Forelimb muscle (tissue), 1 donor: ENCODE data around the gene ZNF792. TPM values are rescaled to one million over a fixed set of nuclear protein-coding genes. Genes with fewer than 3 reads are reported as not detected.
"Not testable (repeated sequence)": the region's sequence is repeated elsewhere in the genome, so short reads cannot be mapped to it uniquely, and the experiment has no call there.

Experiments used
- DNase-seq: peaks from one replicate; pipeline ENCODE4 v3.0.0-alpha.2; 2013; ENCODE audit warnings: low read depth
- polyA plus RNA-seq: library from polyadenylated mRNA; unstranded; fragments of 120-200 nt; gene quantifications from one replicate; pipeline ENCODE4 v1.2.1, GENCODE V29; 2013; ENCODE audit not compliant: insufficient read length

ZNF792 gene
- polyA plus RNA-seq, result 2.0 TPM

DNA sequence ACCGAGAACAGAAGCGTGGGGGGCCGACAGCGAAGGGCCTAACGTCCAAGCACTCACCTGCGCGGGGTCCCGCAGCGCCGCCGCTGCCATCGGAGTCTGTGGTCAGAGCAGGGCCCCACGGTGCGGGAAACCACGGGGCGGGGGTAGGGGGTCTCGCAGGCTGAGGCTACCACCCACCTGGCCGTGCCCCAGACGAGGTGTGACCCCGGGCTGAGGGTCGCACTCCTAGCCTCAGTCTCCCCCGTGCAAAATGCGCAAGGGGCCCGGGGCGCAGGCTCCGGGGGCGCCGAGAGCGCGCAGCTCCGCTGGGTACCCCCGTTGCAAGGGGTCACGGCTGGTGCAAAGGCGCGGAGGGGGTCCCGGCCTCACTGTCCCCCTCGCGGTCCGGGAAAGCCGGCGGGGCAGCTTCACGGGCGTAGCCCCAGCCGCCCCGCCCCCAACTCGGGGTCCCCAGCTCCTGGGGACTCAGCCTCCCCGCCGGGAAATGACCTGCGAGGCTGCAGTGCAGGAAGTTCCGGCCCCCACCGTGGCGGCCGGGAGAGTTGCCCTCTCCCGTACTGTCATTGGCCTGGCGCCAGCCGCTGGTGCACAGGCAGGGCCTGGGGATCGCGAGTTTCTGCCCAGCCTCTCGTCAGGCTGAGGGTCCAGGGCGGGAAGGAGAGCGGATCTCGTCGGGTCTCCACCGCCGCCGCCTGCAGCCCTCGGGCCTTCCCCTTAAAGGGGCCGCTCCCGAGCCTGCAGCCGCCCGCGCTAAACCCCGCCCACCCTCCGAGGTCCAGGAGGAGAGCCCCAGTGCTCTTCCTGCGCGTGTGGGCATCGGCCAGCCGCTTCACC lies at the start of gene ZNF792:
Gene ZNF792, minus strand, starts transcription at position 657 of the 834 bp plus-strand sequence. Its CDS starts 567 bp downstream, at position 90.
- no peak for DNase-seq

DNA sequence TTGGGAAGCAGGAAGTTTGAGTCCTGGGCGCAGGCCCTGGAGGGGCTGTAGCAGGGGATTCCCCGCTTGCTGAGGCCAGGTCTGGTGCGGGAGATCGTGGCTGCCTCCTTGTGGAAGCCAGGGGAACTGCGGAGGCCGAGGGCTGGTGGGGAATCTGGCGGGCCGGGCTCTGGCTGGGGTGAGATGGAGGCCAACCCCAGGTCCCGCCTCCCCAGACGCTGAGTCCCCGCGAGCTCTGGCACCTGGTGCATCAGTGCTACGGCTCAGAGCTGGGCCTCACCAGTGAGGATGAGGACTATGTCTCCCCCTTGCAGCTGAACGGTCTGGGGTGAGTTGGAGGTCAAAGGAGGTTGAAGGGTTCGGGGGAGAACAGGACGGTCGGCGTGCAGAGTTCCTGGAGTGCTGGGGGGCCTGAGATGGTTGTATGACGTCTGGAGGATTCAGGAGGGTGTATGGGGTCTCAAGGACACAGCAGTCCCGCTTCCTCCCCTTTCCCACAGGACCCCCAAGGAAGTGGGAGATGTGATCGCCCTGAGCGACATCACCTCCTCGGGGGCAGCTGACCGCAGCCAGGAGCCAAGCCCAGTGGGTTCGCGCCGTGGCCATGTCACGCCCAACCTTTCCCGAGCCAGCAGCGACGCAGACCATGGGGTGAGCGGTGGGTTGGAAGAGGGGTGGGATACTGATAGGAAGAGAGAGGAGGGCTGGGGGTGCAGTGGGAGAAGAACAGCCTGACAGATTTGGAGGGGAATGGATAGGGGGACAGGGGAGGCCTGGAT lies 49.2 kb upstream of the ZNF792 start:
- no peak for DNase-seq

DNA sequence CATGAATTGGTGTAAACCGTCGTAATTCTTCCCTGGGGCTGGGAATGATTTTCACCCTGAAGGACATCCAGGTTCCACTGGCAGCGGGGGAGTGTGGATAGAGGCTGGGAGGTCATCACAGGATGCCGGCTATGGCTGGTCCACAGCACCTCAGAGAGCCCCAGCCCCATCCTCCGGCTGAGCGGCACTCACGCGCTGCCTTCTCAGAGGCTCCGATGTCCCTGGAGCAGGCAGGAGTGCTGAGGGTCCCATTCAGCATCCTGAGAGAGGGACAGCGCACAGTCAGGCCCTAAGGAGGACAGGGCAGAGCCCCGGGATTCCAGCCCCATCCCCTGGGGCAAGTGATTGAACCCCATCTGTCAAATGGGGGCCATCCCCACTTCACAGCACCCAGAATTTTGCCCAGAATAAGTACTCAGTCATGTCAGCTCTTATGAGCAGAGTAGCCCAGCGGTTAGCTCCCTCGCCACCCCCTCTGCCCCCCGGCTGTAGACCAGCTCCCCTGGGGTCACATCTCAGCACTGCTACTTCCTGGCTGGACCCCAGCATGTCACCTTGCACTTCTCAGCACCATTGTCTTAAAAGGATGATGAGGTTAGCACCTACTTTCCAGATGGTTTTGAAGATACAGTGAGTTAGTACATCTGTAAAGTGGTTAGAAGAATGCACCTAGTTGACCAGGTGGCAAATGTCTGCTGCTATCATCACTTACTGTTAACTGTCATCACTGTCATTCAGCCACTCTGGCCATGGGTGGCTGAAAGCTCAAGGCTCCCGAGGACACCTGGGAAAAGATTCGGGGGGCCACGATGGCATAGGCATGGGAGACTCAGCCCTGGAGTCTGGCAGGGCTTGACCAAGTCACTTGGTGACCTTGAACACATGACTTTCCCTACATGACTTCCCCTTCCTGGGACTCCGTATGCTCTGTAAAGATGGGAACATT lies 48.0 kb upstream of the ZNF792 start:
- no peak for DNase-seq

DNA sequence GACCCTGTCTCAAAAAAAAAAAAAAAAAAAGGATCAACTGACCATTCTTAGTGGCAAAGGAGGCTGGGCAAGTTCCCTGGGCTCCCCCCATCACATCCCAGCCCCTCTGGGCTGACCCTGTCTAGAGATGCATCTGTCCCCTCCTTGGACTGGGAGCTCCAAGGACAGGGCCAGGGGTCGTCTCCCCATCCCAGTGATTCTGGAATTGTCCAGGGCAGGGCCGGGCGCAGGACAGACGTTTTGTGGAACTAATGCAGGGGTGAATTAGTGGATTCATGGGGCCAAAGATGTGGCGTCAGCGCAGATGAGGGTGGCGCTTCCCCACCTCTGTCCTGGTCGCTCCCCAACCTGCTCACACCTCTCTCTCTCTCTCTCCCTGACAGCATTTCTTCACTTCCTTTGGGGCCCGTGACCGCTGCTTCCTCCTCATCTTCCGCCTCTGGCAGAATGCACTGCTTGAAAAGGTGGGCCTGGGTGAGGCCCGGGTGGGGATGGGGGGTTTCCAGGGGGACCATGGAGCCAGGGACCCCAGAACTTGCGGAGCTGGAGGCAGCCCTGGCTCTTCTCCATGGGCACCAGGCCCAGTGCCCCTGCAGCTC lies 47.2 kb upstream of the ZNF792 start:
- DNase-seq, result no peak

DNA sequence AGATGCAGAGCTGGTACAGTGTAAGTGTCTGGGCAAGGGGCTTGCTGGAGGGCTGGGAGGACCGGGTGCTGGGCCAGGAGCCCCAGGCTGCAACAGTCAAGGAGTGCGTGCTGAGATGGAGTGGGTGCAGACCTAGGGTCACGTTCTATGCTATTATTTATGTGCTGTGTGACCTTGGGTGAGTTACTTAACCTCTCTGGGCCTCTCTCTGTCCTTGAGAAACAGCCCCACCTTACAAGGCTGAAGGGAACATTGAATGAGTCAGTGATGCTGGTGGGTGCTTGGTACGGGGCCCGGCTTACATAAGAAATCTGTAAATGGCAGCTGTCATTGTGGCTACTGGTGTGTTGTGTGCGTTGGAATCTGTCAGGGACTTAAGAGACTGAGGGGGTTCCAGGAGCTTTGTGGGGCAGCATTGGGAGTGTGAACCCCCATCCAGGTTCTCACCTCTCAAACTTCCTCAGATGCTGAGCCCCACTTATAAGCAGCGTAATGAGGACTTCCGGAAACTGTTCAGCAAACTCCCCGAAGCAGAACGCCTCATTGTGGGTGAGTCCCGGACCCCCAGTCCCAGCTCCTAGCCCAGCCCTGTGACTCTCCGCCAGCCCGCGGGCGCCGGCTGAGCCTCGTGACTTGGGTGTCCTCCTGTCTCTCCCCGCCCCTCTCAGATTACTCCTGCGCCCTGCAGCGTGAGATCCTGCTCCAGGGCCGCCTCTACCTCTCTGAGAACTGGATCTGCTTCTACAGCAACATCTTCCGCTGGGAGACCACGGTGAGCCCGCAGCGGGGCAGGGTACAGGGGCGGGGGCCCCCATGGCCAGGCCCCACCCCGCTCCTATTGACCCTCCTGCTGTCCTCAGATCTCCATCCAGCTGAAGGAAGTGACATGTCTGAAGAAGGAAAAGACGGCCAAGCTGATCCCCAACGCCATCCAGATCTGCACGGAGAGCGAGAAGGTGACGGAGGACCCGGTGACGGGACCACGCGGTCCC lies 45.7 kb upstream of the ZNF792 start:
- DNase-seq, result no peak

DNA sequence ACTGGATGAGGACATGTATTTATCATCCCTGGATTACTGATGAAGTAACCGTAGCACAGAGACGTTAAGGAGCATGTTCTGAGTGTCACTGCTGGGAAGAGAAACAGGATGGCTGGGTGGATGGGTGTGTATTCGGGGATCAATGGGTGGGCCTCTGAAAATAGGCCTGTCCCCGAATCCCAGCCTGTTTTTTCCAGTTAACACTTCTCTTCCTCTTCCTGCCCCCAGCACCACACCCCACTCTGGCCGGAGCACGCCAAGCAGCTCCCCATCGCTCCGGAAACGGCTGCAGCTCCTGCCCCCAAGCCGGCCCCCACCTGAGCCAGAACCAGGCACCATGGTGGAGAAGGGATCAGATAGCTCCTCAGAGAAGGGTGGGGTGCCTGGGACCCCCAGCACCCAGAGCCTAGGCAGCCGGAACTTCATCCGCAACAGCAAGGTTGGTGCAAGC lies 44.9 kb upstream of the ZNF792 start:
- no peak for DNase-seq

DNA sequence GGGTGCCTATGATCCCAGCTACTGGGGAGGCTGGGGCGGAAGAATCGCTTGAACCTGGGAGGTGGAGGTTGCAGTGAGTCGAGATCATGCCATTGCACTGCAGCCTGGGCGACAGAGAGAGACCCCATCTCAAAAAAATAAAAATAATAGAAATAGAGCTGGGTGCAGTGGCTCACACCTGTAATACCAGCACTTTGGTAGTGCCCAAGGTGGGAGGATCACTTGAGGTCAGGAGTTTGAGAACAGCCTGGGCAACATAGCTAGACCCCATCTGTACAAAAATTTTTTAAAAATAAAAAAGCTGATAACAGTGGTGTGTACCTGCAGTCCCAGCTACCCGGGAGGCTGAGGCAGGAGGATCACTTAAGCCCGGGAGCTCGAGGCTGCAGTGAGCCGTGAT lies 43.4 kb upstream of the ZNF792 start:
- DNase-seq, result not testable (repeated sequence)

DNA sequence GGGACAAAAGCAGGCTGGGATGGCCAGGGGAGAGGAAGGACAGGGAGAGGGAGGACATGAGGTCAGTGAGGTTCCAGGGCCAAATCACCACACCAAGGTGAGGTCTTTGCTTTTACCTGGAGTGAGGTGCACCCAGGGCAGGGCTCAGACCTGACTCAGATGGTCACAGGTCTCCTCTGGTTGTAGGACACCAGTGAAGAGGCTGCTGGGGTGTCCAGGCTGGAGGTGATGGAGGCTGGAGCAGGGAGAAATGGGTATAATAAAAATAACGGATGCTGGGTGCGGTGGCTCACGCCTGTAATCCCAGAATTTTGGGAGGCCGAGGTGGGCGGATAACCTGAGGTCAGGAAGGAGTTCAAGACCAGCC lies 43.0 kb upstream of the ZNF792 start:
- no peak for DNase-seq

DNA sequence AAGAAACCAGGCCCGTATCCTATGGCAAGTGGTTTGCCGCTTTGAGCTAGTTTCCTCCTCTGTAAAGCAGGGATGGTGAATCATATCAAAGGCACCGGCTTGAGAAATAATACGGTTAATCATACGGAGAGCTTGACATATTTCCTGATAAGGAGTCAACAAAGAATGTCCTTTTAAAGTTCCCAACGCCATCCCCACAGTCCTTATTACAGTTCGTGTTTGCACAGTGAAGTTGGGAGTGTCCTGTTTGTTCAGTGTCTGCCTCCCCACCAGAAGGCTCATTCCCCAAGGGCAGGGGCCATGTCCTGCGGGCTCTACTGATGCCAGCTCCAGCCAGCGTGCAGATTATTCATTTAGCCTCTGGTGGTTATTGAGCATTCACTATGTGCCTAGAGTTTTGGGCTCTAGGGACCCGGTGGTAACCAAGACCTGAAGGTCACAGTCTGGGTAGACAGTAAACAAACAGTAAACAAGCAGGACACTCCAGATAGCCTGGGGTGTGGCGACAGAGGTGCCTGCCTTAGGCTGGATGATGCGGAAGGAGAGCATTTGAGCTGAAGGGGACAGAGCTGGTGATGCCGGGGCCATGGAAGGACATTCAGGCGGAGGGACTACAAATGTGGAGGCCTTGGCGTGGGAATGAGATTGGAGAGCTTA lies 42.4 kb upstream of the ZNF792 start:
- DNase-seq, result no peak

DNA sequence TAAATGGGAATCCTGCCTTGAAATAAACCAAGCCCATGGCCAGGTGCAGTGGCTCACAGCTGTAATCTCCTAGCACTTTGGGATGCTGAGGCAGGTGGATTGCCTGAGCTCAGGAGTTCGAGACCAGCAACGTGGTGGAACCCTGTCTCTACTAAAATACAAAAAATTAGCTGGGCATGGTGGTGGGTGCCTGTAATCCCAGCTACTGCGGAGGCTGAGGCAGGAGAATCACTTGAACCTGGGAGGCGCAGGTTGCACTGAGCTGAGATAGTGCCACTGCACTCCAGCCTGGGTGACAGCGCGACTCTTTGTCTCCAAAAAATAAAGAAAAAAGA lies 41.9 kb upstream of the ZNF792 start:
- not testable (repeated sequence) for DNase-seq

DNA sequence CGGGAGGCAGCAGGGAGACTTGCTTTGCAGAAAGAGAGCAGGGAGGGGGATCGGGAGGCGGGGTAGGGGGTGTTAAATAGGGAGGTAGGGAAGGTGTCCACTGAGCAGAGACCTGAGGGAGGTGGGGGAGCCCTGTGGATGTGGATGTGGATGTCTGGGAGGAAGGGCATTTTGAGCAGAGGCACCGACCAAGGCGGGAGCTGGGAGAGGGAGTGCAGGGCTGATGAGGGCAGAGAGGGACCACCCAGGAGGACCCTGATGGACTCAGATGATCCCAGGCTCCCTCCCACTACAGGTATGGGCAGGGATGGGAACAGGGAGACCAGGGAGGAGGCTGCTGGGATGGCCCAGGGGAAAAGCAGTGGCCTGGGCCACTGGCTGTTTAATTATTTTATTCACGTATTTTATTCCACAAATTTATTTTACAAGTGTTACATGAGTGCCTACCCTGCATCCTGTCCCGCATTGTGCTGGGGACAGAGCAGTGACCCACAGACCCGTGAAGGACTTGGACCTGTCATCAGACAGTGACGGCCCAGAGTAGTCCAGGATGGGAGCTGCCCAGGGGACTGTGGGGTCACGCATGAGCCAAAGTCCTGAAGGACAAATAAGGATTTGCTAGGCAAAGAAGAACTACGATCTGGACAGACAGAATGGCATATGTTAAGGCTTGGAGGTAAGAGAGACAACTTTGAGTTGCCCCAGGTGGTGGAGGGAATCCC lies 41.4 kb upstream of the ZNF792 start:
- DNase-seq, result no peak

DNA sequence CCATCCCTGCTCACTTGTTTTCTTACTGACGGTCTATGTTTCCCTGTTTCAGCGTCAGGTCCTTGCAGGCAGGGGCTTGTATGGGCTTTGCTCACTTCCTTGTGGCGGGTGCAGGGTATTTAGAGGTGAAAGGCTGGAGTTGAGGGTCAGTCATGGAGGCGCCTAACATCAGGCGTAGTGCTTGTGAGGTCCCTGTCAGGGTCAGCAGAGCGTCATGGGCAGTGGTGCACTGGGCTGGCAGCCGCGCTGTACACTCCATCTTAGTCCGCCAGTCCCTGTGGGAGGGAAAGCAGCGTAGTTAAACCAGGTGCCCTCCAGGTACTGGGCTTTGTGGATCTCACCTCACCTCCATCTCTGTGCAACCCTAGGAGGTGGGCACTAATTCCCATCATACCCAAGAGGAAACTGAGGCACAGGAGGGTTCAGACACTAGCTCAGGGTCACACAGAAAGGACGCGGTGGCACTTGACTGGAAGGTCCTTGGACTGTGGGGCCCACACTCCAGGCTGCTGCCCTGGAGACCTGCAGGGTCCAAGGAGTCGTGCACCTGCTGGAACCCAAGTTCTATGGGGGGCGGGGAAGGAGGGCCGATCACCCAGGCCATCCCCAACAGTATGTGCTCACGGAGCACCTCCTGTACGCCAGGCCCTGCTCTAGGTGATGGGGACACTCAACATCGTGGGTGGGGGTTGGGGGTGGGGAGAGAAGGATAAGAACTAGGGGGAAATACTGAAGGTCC lies 40.7 kb upstream of the ZNF792 start:
- no peak for DNase-seq

DNA sequence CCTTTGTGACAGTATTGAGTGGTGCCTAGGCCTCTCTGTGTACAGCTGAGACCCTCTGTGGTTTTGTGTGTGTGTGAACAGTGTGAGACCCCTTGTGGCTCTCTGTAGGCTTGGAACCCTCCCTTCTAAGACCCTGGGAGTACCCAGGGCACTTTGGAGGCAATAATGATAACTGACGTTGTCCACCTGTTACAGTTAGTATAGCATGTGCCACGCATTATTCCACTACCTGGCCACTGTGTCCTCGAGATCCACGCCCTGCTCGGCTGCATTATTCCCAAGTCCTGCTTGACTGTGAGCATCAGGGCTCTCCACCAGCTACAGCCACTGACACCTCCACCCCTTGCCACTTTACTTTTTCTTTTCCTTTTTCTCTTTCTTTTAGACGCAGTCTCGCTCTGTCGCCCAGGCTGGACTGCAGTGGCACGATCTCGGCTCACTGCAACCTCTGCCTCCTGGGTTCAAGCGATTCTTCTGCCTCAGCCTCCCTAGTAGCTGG lies 38.1 kb upstream of the ZNF792 start:
- DNase-seq, result no peak

DNA sequence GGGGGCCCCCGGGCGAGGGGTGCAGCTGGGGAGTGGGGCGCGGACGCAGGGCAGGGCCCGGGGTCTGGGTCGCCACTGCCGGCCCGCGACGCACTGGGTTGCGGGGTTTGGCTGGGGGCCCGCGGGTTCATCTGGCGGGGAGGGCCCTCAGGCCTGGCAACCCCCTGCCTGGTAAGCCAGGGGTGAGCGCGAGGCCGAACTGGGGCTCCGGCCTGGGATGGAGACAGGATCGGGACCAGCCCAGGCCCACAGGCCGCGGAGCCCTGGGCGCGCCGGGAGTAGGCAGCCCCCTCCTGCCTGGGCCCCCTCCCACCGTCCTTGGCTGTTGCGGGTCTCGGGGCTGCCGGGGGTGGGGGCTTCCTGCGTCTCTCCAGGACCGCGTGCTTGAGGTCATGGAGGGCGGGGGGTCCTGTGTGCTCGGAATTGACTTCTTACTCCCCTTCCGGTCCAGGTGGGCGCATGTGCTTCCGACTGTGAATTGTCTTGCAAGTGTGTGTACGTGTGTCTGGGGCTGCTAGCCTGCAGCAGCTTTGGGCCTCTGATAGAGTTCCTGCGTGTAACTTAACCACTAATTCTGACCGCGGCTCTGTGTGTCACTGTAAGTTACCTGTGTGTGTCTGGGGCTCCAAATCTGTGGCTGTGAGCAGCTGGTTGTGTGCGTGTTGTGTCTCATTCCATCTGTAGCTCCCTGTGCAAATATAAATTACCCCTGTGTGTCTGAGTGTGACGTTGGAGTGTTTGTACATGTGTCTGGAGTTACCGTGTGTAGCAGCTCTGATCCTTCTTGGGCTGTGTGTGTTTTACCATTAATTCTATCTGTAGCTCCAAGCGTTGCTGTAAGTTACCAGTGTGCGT lies 36.8 kb upstream of the ZNF792 start:
- no peak for DNase-seq

DNA sequence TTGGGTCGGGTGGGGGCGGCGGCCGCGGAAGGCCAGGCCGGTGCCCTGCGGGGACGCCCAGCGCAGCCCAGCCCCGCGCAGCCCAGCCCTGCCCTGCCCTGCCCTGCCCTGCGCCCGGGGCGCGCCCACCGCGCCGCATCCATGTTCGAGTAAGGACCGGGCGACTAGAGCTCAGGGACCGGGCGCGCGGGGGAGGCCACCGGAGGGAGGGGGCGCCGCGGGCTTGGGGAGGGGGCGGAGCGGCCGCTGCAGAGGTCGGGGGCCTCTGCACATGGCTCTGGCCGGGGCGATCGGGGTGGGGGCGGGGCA lies 36.3 kb upstream of the ZNF792 start:
- no peak for DNase-seq

DNA sequence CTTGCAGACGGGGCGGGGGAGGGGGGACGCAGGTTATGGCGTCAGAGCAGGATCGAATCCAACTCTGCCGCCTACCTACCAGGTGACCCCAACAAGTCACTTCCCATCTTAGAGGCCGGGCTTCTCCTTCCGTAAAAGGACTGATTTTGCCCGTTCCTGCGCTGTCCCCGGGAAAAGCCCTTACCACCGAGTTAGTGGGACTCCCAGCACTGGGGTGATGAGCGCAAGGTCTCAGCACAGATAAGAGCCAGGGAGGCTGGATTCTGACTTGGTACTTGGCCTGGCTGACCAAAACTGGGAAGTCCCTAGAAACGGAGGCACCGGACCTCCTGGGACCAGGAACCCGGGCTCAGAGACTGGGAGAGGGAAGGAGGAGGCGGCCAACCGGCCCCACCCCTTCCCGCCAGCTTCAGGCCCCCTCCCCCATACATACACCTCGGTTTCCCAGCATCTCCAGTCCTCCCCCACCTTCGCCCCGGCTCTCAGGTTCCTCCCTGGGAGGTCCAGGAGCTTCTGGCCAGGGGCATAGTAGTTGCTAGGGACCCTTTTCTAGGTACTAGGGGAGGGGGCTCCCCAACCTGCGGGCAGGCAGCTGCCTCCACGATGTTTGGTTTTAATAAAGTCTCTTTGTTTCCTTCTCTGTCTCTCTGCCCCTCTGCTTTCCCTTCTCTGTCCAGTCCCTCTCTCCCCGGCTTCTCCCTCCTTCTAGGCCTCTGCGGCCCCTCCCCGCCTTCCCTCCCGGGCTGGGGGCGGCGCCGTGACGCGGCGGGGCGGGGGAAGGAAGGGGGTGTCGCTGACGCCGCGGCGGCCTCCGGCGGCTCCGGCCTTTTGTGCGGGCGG lies 35.7 kb upstream of the ZNF792 start, which contains the start of gene GRAMD1A:
Gene GRAMD1A, plus strand, starts transcription at position 826 of the 840 bp plus-strand sequence. CDS start 156 bp downstream, outside the sequence.
- DNase-seq, result no peak
